Omental fat pad (tissue), 4 donors: ENCODE measurements around the gene SVBP. TPM values are rescaled to one million over a fixed set of nuclear protein-coding genes. Genes with fewer than 3 reads are reported as not detected.

ENCODE experiments used
- ATAC-seq: fragments of 150-250 bp; one replicate; pipeline ENCODE4 v1.9.1; 2016; ENCODE audit warnings: mild to moderate bottlenecking, moderate library complexity; ENCODE audit not compliant: low FRiP score
- DNase-seq: peaks from one replicate; pipeline ENCODE4 v3.0.0-alpha.2; 2019; ENCODE audit warnings: low spot score
- CTCF ChIP-seq, 3 donors: fragments of 450-650 bp; IDR thresholded peaks; one replicate each; pipeline ENCODE4 v1.5.1; 2016 to 2017; ENCODE audit warnings: antibody characterized with exemption in 3 of 3, mild to moderate bottlenecking in 3 of 3, moderate library complexity in 2 of 3
- total RNA-seq, 4 donors: library from RNA; depleted of rRNA; stranded (reverse); fragments of >200 nt; gene quantifications; one replicate each; pipeline ENCODE4 v1.1.0, GENCODE V29; 2016

Gene SVBP
- total RNA-seq, 4 donors from 2014 or later, result 12.1 to 40.7 (median 22.5) TPM

- DNase-seq (no peak), ATAC-seq (no peak)
- no peak for TF ChIP-seq CTCF (IDR thresholded peaks at IDR 0.05)
Observed at GRCh38 chr1:42806171-42806570, 11.0 kb downstream of the SVBP start.

- DNase-seq (no peak), ATAC-seq (no peak)
- no peak for TF ChIP-seq CTCF (IDR thresholded peaks at IDR 0.05)
Observed at GRCh38 chr1:42801832-42802473, 15.2 kb downstream of the SVBP start.

- ATAC-seq, result no peak
- no peak for TF ChIP-seq CTCF (IDR thresholded peaks at IDR 0.05)
Observed at GRCh38 chr1:42797979-42798378, 19.2 kb downstream of the SVBP start.

GRCh38 chr1:42797414-42797813 is 19.8 kb downstream of the SVBP start:
- no peak for TF ChIP-seq CTCF (IDR thresholded peaks at IDR 0.05)
- DNase-seq (no peak), ATAC-seq (no peak)

More at GRCh38 chr1:42797979-42798378, 19.2 kb downstream of the SVBP start:
- no peak for DNase-seq

GRCh38 chr1:42793824-42794223 is 23.4 kb downstream of the SVBP start:
- DNase-seq (no peak), ATAC-seq (no peak)
- no peak for TF ChIP-seq CTCF (IDR thresholded peaks at IDR 0.05)

GRCh38 chr1:42788021-42788420 is 29.2 kb downstream of the SVBP start:
- no peak for TF ChIP-seq CTCF (IDR thresholded peaks at IDR 0.05)
- ATAC-seq (no peak), DNase-seq (no peak)

GRCh38 chr1:42786097-42786496 is 31.1 kb downstream of the SVBP start:
- no peak for ATAC-seq
- DNase-seq, result no peak
- TF ChIP-seq CTCF (IDR thresholded peaks at IDR 0.05), result no peak
